Mucosa of rectum (tissue), 2 donors: ENCODE results near the gene FAM187B.
"Not testable (repeated sequence)": the region's sequence is repeated elsewhere in the genome, so short reads cannot be mapped to it uniquely, and the experiment has no call there.

Source experiments
- H3K27ac ChIP-seq, 2 donors: one replicate each; pipeline ENCODE4 v1.7.0; 2013; ENCODE audit warnings: inconsistent platforms in 2 of 2, low read depth in 2 of 2, low read length in 2 of 2
- H3K27me3 ChIP-seq, 2 donors: one replicate each; pipeline ENCODE4 v1.7.0; 2013; ENCODE audit warnings: low read length in 2 of 2; ENCODE audit not compliant: control insufficient read depth in 2 of 2, insufficient read depth in 2 of 2
- H3K36me3 ChIP-seq, 2 donors: one replicate each; pipeline ENCODE4 v1.7.0; 2013; ENCODE audit warnings: low read length in 2 of 2; ENCODE audit not compliant: control insufficient read depth in 2 of 2, insufficient read depth in 2 of 2
- H3K4me1 ChIP-seq, 2 donors: one replicate each; pipeline ENCODE4 v1.7.0; 2013; ENCODE audit warnings: low read length in 2 of 2, mild to moderate bottlenecking in 1 of 2; ENCODE audit not compliant: control insufficient read depth in 2 of 2, insufficient read depth in 2 of 2
- H3K4me3 ChIP-seq, 2 donors: one replicate each; pipeline ENCODE4 v1.7.0; 2013; ENCODE audit warnings: low read length in 2 of 2
- H3K9ac ChIP-seq, 2 donors: one replicate each; pipeline ENCODE4 v1.7.0; 2013; ENCODE audit warnings: low read length in 2 of 2, low read depth in 1 of 2, mild to moderate bottlenecking in 1 of 2
- H3K9me3 ChIP-seq, 2 donors: one replicate each; pipeline ENCODE4 v1.7.0; 2013; ENCODE audit warnings: low read length in 2 of 2; ENCODE audit not compliant: control insufficient read depth in 2 of 2
- donor health status: healthy.
- donor health status: Normal muscosa, but diverticular disease.

FAM187B gene

DNA sequence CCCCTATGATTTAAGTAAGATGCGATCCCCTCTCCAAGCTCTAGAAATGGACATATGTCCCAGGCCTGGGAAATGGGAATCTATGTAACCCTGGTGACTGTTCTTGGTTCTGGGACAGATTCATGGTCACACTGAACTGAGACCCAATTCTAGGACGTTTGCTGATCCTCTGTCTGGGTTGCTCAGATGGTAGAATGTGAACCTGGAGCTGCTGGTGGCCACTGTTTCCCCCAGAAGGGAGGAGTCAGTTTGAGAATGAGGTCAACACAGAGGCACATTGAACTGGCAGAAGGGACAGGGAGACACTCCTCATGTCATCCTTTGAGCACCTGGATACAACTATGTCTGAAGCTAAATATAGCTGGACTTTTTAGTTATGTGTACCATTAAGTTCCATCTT, 29.1 kb downstream of the FAM187B start:
- Histone ChIP-seq H3K4me1 (no peaks in the 10 kb centered on the region), H3K27me3 (no peaks in the 10 kb centered on the region), H3K9me3 (no peaks in the 10 kb centered on the region), H3K36me3 (no peaks in the 10 kb centered on the region), H3K9ac (no peak overlapping the region), H3K27ac (no peak overlapping the region), H3K4me3 (no peak overlapping the region)

GRCh38 chr19:35196861-35197260, 31.7 kb downstream of the FAM187B start:
- H3K36me3 ChIP-seq, H3K4me3 ChIP-seq, H3K9ac ChIP-seq, H3K9me3 ChIP-seq, H3K27ac ChIP-seq, H3K4me1 ChIP-seq, H3K27me3 ChIP-seq: not testable (repeated sequence)

- Histone ChIP-seq H3K4me3 (no peak overlapping the region), H3K9me3 (no peaks in the 10 kb centered on the region), H3K9ac (no peak overlapping the region), H3K27me3 (no peaks in the 10 kb centered on the region), H3K36me3 (no peaks in the 10 kb centered on the region), H3K27ac (no peak overlapping the region), H3K4me1 (no peaks in the 10 kb centered on the region)
Observed at GRCh38 chr19:35195830-35196229, 32.7 kb downstream of the FAM187B start.

DNA sequence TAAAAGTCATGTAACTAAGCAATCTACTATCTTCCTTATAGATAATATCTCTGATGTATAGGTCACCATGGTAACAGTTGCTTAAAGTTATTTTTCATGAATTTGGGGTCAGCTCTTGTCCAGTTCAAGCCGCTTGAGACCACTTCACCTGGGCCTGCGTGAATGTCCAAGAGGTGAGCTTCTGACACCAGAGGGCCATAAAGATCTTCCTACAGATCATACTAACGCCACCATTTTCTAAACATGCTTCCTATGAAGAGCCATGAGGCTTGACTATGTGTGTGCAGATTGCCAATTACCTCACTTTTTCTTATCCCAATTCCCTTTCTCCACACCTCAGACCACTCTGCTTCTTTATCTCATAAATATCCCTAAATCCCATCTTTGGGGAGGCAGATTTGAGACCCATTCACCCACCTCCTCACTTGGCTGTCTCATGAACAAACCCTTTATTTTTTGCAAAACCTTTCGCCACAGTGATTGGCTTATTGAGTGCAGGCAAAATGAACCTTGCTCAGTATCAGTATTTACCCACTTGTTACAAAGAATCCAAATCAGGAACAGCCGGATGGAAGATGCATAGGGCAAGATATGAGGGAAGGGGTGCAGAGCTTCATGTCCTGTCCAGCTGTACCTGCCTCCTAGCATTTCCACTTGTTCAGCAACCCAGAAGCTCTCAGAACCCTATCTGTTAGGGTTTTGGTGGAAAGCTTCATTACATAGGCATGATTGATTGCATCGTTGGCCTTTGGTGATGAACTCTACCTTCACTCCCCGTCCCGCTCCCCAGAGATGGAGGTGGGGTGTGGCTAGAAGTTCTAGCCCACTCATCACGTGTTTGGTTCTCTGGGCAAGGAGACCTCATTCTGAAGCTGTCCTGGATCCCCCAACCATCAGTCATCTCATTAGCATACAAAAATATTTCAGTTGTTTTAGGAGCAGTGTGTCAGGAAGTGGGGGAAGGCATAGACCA, 34.2 kb downstream of the FAM187B start:
- H3K27me3 ChIP-seq, result no peaks in the 10 kb centered on the region
- no peaks in the 10 kb centered on the region for H3K9me3 ChIP-seq
- no peak overlapping the region for H3K27ac ChIP-seq
- no peak overlapping the region for H3K9ac ChIP-seq
- no peak overlapping the region for H3K4me3 ChIP-seq
- no peaks in the 10 kb centered on the region for H3K36me3 ChIP-seq
- no peaks in the 10 kb centered on the region for H3K4me1 ChIP-seq

GRCh38 chr19:35184884-35185283, 43.7 kb downstream of the FAM187B start:
- no peak overlapping the region for H3K4me3 ChIP-seq
- no peaks in the 10 kb centered on the region for H3K27me3 ChIP-seq
- H3K9me3 ChIP-seq, result no peaks in the 10 kb centered on the region
- H3K36me3 ChIP-seq, result no peaks in the 10 kb centered on the region
- H3K9ac ChIP-seq, result no peak overlapping the region
- H3K27ac ChIP-seq, result no peak overlapping the region
- H3K4me1 ChIP-seq, result no peaks in the 10 kb centered on the region

DNA sequence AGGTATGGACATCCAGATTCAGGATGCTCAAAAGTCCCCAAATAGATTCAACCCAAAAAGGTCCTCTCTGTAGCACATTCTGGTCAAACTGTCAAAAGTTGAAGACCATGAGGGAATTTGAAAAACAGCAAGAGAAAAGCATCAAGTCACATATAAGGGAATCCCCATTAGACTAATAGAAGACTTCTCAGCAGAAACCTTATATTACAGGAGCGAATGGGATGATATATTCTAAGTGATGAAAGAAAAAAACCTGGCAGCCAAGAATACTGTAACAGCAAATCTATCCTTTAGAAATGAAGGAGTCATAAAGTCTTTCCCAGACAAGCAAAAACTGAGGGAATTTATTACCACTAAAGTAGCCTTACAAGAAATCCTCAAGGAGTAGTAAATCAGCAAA, 44.3 kb downstream of the FAM187B start:
- Histone ChIP-seq H3K27me3 (peaks cover 0 to under 1% of the 10 kb centered on the region in 2 donors), H3K36me3 (no peaks in the 10 kb centered on the region), H3K9ac (no peak overlapping the region), H3K27ac (no peak overlapping the region), H3K9me3 (no peaks in the 10 kb centered on the region), H3K4me1 (no peaks in the 10 kb centered on the region), H3K4me3 (no peak overlapping the region)

DNA sequence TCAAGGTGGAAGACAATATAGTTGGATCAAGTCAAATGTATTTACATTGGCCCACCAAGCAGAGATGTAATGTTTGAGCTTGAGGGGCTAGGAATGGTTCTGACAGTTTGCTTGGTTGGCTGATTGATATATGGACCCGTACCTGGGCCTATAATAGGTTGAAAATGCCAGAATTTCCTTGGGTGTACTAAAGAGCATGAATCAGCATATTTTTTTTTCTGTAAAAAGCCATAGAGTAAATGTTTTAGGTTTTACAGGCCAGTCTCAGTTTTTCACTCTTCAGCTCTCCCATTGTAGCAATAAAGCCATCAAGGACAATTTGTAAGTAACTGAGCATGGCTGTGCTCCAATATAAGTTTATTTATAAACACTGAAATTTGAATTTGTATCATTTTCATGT, 47.2 kb downstream of the FAM187B start:
- Histone ChIP-seq H3K36me3 (no peaks in the 10 kb centered on the region), H3K27me3 (peaks cover 0 to 3% of the 10 kb centered on the region in 2 donors), H3K4me1 (no peaks in the 10 kb centered on the region), H3K27ac (no peak overlapping the region), H3K9me3 (no peaks in the 10 kb centered on the region), H3K9ac (no peak overlapping the region), H3K4me3 (no peak overlapping the region)

DNA sequence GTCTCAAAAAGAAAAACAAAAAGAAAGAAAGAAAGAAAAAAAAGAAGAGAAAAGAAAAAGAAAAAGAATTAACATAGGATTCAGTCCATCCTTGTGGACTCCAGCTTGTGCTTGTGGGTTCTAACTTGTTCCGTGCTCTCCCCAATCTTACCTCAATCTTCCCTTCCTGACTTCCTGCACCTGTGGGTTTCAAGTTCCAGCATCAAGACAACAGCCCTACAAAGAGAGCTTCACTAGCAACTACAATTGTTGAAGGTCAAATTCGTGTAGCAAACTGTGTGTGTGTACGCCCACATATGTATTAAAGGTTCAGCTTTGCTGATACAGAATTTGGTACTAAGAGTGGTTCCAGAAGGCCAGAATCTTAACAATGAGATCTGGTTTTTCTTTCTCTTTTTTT, 48.7 kb downstream of the FAM187B start:
- Histone ChIP-seq H3K36me3 (no peaks in the 10 kb centered on the region), H3K4me3 (no peak overlapping the region), H3K4me1 (no peaks in the 10 kb centered on the region), H3K27ac (no peak overlapping the region), H3K27me3 (peaks cover 0 to 3% of the 10 kb centered on the region in 2 donors), H3K9ac (no peak overlapping the region), H3K9me3 (no peaks in the 10 kb centered on the region)

- Histone ChIP-seq H3K27ac (no peak overlapping the region), H3K27me3 (peaks cover 0 to 3% of the 10 kb centered on the region in 2 donors), H3K36me3 (no peaks in the 10 kb centered on the region), H3K4me3 (no peak overlapping the region), H3K4me1 (no peaks in the 10 kb centered on the region), H3K9me3 (no peaks in the 10 kb centered on the region), H3K9ac (no peak overlapping the region)
Observed at GRCh38 chr19:35178701-35179100, 49.8 kb downstream of the FAM187B start.

DNA sequence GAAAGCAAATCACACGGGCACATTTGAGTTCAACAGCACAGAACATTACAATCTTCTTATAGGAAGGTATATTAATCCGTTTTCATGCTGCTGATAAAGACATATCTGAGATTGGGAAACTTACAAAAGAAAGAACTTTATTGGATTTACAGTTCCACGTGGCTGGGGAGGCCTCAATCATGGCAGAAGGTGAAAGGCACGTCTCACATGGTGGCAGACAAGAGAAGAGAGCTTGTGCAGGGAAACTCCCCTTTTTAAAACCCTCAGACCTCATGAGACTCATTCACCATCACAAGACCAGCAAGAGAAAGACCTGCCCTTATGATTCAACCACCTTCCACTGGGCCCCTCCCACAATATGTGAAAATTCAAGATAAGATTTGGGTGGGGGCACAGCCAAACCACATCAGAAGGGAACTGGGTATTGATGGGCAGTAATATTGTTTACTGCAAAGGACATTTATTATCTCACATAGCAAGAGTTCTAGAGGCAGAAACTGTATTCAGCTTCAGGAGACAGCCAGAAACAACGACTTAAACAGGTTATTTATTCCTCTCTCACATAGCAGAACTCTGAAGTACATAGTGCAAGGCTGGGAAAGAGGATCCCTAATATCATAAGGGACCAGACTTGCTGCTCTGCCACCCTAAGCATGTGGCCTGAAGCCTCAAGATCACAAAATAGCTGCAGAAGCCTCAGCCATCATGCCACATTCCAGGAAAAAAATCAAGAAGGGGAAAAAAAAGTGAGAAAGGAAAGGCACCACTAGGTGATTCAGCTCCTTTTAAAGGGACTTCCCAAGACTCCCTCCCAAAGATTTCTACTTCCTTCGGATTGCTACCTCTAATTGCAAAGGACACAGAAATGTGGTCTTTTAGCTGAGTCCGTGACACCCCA, 50.9 kb downstream of the FAM187B start:
- H3K36me3 ChIP-seq, result no peaks in the 10 kb centered on the region

More for the DNA sequence above, 50.9 kb downstream of the FAM187B start:
- Histone ChIP-seq H3K4me3 (no peak overlapping the region), H3K4me1 (no peaks in the 10 kb centered on the region), H3K27ac (no peak overlapping the region), H3K27me3 (peaks cover 0 to 3% of the 10 kb centered on the region in 2 donors), H3K9me3 (no peaks in the 10 kb centered on the region), H3K9ac (no peak overlapping the region)
